Vagina (tissue), 2 donors: ENCODE results near the gene TXNRD3.

Experiments
- POLR2A ChIP-seq, 2 donors: fragments of 450-650 bp; IDR thresholded peaks; one replicate each; pipeline ENCODE4 v1.6.1; 2017; ENCODE audit warnings: antibody characterized with exemption in 2 of 2, mild to moderate bottlenecking in 2 of 2, moderate library complexity in 2 of 2
- TF ChIP-seq, protein P1 (sequence below), 3 experiments: fragments of 450-650 bp in 2 of 3; fragments of 200-600 bp in 1 of 3; sonication (generic) in 1 of 3; IDR thresholded peaks; one replicate each; pipeline ENCODE4 v1.5.1; 2017 to 2019; ENCODE audit warnings: antibody characterized with exemption in 3 of 3, mild to moderate bottlenecking in 2 of 3, moderate library complexity in 2 of 3

DNA sequence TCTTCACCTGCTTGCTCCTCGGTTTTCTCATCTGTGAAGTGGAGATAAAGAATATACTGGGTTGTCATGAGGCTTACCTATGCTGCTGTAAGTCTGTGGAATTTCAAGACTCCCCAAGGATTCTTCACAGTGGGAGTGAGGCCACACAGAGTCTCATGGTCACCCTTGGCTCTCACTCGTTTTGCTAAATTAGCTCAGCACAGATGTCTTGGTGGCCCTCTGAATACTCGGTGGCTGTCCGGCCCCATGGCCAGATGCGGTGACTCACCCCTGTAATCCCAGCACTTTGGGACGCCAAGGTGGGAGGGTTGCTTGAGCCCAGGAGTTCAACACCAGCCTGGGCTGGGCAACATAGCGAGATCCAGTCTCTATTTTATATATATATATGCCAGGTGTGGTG is 44.1 kb upstream of the TXNRD3 start:
- TF ChIP-seq, protein P1, sequence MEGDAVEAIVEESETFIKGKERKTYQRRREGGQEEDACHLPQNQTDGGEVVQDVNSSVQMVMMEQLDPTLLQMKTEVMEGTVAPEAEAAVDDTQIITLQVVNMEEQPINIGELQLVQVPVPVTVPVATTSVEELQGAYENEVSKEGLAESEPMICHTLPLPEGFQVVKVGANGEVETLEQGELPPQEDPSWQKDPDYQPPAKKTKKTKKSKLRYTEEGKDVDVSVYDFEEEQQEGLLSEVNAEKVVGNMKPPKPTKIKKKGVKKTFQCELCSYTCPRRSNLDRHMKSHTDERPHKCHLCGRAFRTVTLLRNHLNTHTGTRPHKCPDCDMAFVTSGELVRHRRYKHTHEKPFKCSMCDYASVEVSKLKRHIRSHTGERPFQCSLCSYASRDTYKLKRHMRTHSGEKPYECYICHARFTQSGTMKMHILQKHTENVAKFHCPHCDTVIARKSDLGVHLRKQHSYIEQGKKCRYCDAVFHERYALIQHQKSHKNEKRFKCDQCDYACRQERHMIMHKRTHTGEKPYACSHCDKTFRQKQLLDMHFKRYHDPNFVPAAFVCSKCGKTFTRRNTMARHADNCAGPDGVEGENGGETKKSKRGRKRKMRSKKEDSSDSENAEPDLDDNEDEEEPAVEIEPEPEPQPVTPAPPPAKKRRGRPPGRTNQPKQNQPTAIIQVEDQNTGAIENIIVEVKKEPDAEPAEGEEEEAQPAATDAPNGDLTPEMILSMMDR (IDR thresholded peaks at IDR 0.05) = no peak
- no peak for TF ChIP-seq POLR2A (IDR thresholded peaks at IDR 0.05)
